ENCODE measurements around the gene HIVEP3.

DNA sequence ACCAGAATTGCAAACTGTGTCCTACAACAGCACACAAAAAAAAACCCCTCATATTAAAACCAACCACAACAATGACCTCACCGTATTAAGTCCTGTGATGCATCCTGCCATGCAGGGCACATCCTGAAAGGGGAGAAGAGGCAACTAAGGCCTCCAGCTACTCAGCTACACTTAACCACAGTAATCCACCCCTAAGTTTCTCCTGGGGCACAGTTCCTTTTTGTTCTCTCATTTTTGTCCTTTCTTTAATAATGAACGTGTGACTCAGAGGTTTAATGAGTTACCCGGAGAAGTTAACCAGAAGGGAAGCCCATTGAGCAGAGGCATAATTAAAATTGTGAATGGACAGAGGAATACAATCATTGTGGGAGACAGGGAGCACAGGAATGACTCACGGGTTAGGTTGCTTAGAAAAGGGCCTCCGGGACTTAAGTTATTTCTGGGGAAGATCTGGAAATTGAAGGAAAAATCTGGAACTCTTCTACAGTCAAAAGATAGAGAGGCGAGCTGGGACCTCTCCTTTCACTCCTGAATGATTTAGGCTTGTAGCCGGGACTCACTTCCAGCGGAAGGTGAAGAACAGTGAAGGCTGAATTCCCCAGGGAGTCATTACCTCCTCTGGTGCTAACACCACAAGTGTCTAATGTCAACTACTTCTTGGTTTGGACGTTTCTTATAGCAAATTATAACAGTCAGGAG is 36.9 kb upstream of the HIVEP3 start:
- TF ChIP-seq, protein P1, sequence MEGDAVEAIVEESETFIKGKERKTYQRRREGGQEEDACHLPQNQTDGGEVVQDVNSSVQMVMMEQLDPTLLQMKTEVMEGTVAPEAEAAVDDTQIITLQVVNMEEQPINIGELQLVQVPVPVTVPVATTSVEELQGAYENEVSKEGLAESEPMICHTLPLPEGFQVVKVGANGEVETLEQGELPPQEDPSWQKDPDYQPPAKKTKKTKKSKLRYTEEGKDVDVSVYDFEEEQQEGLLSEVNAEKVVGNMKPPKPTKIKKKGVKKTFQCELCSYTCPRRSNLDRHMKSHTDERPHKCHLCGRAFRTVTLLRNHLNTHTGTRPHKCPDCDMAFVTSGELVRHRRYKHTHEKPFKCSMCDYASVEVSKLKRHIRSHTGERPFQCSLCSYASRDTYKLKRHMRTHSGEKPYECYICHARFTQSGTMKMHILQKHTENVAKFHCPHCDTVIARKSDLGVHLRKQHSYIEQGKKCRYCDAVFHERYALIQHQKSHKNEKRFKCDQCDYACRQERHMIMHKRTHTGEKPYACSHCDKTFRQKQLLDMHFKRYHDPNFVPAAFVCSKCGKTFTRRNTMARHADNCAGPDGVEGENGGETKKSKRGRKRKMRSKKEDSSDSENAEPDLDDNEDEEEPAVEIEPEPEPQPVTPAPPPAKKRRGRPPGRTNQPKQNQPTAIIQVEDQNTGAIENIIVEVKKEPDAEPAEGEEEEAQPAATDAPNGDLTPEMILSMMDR (conservative IDR thresholded peaks at IDR 0.05; ENCODE audit: low read length), result no peak
- TF ChIP-seq EZH2phosphoT487 (IDR thresholded peaks at IDR 0.05; ENCODE audit: borderline replicate concordance), result no peak

Data from Loucy (cell line).